ENCODE results near the gene CYP2B6.

CYP2B6 gene

DNA sequence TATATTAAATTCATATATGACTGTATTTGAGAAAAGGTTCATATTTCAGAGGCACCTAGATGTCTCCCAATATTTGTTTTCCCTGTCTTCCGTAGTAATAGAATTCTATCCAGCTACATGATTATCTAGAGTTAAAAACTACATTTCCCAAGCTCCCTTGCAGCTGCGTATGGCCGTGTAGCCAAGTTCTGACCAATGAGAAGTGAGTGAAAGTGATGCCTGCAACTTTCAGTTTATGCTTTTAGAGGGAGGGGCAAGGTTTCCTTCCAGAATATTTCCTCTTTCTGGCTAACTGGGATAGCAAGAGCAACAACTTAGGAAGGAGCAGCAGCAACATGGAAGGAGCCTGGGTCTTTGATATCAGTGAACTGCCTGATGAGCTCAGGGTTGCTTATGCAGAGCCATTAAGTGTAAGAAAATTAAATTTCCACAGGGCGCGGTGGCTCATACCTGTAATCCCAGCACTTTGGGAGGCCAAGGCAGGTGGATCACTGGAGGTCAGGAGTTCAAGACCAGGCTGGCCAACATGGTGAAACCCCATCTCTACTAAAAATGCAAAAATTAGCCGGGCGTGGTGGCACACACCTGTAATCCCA is 74.0 kb downstream of the CYP2B6 start:
- TF ChIP-seq, protein P1, sequence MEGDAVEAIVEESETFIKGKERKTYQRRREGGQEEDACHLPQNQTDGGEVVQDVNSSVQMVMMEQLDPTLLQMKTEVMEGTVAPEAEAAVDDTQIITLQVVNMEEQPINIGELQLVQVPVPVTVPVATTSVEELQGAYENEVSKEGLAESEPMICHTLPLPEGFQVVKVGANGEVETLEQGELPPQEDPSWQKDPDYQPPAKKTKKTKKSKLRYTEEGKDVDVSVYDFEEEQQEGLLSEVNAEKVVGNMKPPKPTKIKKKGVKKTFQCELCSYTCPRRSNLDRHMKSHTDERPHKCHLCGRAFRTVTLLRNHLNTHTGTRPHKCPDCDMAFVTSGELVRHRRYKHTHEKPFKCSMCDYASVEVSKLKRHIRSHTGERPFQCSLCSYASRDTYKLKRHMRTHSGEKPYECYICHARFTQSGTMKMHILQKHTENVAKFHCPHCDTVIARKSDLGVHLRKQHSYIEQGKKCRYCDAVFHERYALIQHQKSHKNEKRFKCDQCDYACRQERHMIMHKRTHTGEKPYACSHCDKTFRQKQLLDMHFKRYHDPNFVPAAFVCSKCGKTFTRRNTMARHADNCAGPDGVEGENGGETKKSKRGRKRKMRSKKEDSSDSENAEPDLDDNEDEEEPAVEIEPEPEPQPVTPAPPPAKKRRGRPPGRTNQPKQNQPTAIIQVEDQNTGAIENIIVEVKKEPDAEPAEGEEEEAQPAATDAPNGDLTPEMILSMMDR (IDR thresholded peaks at IDR 0.05; ENCODE audit: low read depth, low read length): no peak
- no peak overlapping the region for H3K4me3 ChIP-seq (ENCODE audit: low read depth, low read length)

All from WI38 (cell line).